ENCODE results near the gene ASAP3.

ASAP3 gene

DNA sequence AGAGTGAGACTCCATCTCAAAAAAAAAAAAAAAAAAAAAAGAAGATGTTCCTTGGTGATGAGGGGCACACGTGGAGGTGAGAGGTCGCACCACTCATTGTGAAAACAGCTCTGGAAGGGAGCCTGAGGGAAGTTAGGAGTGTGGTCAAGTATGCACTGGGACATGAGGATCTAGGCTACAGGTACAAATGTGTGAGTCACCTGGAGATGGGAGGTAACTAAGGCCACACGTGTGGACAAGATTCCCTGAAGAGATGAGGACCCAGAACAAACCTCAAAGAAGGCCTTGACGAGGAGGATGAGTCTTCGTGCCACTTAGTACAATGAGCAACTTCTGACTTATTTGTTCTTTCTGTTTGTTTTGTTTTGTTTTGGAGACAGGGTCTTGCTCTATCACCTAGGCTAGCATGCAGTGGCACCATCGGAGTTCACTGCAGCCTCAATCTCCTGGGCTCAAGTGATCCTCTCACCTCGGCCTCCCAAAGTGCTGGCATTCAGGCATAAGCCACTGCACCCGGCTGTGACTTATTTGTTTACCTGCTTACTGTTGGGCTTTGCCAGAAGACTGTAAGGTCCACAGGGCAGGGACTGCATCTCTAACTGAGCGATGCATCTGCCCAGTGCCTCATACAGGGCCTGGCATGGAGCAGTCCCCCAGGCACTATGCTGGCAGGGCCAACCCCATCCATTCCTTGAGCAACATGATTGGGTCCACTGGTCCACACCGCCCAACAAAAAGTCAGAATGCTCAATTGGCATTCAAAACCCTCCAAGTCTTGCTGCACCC is 6.4 kb downstream of the ASAP3 start:
- DNase-seq (ENCODE audit: low read depth) = no peak

DNA sequence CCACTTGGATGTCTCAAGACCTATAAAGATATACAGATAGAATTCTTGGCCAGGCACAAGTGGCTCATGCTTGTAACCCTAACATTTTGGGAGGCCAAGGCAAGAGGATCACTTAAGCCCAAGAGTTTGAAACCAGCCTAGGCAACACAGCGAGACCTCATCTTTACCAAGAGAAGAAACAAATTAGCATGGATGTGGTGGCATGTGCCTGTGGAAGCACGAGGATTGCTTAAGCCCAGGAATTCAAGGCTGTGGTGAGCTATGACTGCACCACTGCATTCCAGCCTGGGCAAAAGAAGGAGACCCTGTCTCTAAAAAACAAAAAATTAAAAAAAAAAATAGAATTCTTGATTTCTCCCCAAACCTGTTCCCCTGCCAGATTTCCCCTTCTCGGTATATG is 8.3 kb downstream of the ASAP3 start:
- DNase-seq (ENCODE audit: low read depth) = no peak

DNA sequence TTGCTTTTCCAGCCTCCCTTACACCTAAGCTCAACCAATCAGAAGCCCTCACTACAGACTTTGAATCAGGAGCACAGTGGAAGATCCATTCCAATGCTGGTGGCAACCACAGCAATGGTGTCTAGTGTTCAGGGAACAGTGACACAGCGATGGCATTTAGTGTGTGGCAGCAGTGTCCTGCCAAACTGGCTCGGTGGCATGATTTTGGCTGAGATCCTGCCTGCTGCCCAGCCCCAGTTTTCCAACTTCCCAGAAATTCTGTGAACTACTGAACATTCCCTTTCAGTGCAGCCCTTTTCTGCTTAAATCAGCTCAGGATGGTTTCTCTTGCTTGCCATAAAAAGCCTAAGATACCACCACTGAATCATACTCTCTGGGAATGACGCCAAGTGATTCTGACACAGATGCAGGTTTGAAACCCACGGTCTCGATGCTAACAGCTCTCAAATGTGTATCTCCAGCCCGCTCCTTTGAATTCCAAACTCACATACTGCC is 8.8 kb downstream of the ASAP3 start:
- DNase-seq (ENCODE audit: low read depth) = no peak

- DNase-seq (ENCODE audit: low read depth) = no peak
These were observed 10.8 kb downstream of the ASAP3 start for GRCh38 chr1:23473037-23473800.

DNA sequence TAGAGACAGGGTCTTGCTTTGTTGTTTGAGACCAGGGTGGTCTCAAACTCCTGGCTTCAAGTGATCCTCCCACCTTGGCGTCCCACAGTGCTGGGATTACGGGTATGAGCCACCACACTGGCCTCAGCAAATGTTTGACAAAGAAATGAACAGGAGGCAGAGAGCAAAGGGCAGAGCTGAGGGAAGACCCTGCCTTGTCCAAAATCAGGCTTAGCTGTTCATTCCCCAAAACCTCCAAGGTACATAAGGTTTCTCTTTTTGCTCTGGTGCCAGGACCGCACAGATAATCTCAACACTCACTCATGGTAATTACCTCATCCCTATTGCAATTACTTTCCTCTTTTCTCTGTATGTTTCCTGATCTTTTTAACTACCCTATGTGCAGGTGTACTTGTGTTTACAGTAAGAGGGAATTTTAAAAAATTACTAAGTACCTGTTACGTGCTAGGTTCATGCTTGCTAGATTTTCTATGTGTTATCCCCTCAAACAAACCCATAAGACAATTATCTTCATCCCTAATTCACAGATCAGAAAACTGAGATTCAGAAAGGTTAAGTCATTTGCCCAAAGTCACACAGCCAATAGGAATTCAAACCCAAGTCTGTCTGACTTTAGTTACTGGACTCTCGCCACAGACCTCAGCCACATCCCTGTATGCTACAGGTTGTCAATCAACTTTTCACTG is 11.5 kb downstream of the ASAP3 start:
- DNase-seq (ENCODE audit: low read depth) = no peak

DNA sequence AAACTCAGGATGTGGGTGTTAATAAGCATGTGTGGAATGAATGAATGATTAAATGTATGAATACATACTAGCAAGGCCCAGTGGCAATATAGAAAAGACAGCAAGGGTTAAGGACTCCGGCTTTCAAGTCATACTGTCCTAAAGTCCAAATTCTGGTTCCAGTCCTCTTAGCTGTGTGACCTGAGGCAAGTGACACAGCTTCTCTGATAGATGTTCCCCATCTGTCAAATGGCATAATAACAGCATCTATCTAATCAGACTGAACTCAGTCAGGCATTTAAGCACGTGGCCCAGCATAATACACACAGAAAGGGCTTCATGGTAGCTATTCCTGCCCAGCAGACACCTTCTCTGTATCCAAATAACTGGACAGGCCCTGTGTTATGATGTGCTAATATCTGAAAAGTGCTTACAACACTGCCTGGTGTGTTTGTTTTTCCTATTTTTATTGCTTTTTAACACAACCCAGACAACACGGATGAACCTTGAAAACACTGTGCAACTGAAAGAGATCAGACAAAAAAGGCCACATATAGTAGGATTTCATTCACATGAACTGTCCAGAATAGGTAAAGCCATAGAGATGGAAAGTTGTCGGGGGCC is 12.4 kb downstream of the ASAP3 start:
- no peak for DNase-seq (ENCODE audit: low read depth)

DNA sequence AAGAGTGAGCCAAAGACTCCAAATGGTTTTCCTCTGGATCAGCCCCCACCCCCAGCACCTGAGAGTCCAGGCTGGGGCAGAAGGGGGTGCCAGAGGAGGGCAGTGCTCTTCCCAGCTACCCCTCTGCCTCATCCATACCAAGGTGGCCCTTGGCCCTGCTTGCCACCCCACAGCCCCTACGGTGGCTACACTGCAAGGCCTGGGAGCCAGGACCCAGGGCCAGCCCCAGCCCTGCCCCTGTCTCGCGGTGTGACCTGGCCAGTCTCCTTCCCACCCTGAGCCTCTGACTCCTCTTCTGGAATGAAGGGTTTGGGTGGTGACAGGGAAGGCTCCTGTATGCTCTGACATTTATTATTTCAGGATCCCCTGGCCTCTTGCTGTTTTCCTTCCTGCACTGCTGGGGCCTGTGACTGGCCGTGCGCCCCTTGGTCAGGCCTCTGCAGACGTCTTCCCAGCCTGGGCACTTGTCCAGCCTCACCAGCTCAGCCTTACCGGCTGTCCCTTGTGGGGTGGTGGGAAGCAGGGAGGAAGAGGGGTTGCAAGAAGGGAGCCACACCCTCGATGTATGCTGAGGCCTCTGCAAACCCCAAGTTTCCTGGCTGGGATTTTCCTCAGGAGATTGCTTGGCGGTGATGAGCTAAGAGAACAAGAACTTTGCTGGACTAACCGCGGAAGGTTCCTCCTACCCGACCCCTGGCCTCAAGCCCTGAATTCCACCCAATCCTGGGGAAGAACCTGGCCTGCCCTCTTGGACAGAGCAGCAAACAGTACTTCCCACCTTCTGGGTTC is 13.5 kb downstream of the ASAP3 start:
- no peak for DNase-seq (ENCODE audit: low read depth)

- DNase-seq (ENCODE audit: low read depth) = no peak
These were observed 14.5 kb downstream of the ASAP3 start for GRCh38 chr1:23469372-23469982.

GRCh38 chr1:23466423-23466989 is 17.5 kb downstream of the ASAP3 start:
- DNase-seq (ENCODE audit: low read depth) = no peak

- DNase-seq (ENCODE audit: low read depth) = no peak
These were observed 20.7 kb downstream of the ASAP3 start for GRCh38 chr1:23463286-23463685.

GRCh38 chr1:23462766-23463165 is 21.2 kb downstream of the ASAP3 start:
- DNase-seq (ENCODE audit: low read depth) = no peak

- no peak for DNase-seq (ENCODE audit: low read depth)
These were observed 22.9 kb downstream of the ASAP3 start for GRCh38 chr1:23461050-23461449.

- no peak for DNase-seq (ENCODE audit: low read depth)
These were observed 23.5 kb downstream of the ASAP3 start for GRCh38 chr1:23460519-23460918.

DNA sequence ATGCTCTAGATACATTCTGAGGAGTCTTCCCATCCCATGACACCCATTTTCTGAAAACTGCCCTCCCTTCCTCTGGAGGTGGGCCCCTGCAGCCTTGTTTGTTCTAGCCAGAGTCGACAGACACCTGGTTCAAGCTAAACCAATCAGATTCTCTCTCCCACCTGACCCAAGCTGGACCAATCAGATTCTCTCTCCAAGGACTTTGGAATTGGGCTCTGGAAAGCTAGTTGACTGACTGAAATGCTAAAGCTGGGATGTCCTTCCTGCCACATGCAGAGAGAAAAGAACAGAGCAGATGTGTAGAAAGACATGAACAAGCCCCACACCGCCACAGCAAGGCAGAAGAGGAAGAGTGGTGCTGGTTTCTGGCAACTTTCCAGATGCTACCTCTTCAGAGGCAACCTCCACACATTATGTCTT is 24.6 kb downstream of the ASAP3 start:
- DNase-seq (ENCODE audit: low read depth) = no peak

DNA sequence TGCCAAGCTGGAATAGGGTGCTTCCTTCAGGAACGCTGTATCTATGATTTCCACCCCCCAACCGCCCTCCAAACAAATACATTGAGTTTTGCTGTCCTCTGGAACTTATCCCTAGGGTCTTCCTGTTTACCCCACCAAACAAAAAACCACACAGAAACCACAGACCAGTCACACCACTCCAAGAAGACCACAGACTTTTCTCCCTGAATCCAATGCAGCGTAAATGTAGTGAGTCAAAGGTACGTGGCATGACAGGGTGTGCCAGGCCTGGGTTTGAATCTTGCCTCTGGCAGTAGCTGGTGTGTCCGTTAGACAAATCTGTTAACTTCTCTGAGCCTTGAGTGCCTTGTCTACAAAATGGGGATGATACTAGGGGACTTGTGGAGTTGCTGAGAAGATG is 27.8 kb downstream of the ASAP3 start:
- no peak for DNase-seq (ENCODE audit: low read depth)

DNA sequence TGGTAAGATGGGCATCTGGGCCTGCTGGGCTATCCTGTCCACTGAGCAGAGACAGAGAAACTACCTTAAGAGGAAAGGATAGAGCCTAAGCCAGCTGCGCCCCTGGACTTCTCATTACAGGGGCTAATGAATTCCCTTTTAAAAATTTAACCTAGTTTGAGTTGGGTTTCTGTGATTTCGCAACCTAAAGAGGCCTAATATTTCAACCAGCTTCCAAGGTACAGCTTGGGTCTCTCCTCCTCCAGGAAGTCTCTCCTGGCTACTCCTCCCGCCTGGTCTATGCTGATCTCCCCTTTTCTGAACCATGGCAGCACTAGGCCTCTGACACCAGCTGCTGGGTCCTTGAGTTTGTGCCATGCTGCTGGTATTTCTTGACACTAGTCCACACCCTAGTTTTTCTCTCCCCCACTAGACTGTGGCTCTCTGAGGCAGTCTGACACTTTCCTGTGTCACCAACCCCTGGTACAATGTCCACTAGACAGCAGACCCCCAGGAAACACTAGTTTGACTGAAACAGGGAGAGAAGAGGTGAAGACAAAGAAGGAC is 30.5 kb downstream of the ASAP3 start:
- no peak for DNase-seq (ENCODE audit: low read depth)

DNA sequence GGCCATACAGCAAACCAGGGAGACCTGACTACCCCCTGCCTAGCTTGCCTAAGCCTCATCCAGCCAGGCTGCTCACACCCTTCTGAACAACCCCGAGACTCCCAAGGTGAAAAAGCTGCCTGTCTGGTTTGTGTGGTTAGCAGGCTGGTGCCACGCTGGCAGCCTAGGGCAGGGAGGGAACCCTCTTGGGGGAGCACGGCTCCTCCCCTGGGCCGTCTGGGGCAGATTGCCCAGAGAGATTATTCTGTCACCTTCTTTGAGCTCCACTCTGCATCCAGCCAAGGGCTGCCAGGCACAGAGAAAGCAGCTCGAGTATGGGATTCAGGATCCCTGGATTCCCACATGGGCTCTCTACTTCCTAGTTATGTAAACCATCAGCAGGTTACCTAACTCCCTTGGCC is 32.0 kb downstream of the ASAP3 start:
- DNase-seq (ENCODE audit: low read depth) = peak; percentile 23

GRCh38 chr1:23451441-23451840 is 32.5 kb downstream of the ASAP3 start:
- no peak for DNase-seq (ENCODE audit: low read depth)

GRCh38 chr1:23450894-23451293 is 33.1 kb downstream of the ASAP3 start:
- no peak for DNase-seq (ENCODE audit: low read depth)

GRCh38 chr1:23449958-23450357 is 34.0 kb downstream of the ASAP3 start:
- DNase-seq (ENCODE audit: low read depth) = no peak
